GM18517 (cell line): ENCODE data around the gene SIX1.

Source experiments
- ATAC-seq: cut with Tn5 transposase; IDR thresholded peaks from one replicate; pipeline ENCODE4 v1.9.1; 2021; ENCODE audit warnings: mild to moderate bottlenecking, moderate library complexity; ENCODE audit not compliant: unreplicated experiment

SIX1 gene

DNA sequence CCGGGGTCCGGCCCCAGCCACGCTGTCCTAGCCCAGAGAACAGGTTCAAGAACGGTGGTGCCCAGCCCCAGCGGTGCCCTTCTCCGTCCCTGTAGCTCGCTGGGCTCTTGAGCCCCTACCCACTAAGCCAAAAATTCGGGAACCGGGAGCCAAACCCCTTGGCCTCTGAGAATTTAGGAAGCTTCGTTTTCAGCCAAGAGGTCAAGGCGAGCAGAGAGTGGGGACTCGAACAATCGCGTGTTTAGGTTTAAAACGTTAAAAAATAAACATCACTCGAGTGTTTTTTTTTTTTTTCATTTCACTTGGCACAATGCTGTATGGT lies 6.2 kb downstream of the SIX1 start:
- no peak for ATAC-seq

GRCh38 chr14:60642270-60643140 lies 6.8 kb downstream of the SIX1 start:
- ATAC-seq = no peak

DNA sequence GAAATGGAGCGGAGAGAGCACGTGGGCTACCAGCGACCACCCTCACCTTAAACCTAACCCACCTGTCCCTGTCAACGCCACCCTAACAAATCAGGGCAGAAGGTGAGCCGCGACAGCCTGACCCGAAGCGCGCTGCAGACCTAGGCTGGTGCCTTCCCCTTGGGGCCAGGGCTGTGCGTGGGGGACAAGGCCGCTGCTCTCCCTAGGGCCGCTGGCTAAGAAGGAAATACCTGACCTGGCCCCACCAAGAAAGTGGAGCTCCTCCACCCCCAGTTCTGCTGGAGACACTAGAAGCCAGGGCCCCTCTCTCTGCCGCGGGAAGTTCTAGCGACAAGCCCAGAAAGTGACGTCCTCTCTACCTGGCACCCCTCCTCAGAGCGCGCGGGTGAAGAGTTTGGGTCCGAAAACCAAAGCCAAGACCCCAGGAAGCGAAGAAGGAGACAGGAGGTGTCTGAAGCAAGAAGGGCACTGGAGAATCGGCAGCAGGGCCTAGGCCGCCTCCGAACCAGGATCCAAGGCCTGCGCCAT lies 7.5 kb downstream of the SIX1 start:
- ATAC-seq = no peak

- ATAC-seq = no peak
Observed at GRCh38 chr14:60640859-60641741, 8.2 kb downstream of the SIX1 start.

DNA sequence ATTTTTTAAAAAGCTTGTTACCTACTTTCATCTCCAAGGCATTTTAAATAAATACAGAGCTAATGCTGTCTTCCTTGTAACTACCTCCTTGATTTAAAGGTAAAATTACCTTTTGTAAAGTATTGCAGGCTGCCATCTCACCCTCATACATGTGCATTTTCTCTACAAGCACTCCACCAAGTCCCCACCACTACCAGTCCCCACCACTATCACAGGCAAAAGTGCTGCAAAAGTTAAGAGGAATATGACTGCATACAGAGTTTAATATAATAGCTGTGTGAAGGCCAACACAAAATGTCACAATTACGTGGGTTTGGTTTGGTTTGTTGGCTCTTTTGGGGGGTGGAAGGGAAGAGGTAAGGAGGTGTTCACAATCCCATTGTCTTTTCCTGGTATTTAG lies 9.6 kb downstream of the SIX1 start:
- no peak for ATAC-seq

DNA sequence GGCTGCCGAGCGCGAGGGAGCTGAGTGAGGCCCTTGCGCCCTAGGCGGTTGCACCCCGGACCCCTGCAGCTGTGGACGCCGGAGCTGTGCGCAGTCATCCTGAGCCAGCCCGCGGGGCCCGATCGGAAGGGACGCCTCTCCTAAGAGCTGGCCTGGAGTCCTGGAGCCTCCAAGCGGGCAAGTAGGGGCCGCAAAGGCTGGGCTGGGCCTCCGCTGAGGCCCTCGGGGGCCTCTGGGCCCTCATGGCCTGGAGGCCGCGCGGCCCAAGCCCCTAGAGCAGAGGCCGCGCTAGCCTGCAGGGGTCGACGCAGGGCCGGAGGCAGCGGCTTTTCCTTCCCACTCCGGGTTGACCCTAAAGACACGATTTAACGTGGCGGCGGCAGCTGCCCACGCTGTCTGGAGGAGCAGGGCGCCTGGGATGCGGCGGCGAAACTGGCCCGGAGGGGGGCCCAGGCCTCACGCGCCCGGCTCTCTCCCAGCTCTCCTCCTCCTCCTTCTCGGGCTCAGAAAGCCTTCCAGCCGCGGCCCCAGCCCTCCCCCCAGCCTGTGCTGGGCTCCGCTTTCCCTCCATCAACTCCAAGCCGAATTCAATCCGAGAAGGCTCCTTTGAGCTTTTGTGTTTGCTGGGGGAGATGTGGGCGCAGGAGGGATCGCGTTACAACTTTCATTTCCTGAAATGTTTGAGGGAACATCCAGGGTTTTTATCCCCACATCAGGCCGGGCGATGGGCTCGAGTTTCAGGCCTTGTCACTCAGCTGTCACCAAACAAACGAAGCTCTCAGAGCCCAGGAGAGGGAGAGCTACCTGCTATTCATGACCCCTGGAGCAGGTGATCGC lies 11.6 kb downstream of the SIX1 start:
- no peak for ATAC-seq

DNA sequence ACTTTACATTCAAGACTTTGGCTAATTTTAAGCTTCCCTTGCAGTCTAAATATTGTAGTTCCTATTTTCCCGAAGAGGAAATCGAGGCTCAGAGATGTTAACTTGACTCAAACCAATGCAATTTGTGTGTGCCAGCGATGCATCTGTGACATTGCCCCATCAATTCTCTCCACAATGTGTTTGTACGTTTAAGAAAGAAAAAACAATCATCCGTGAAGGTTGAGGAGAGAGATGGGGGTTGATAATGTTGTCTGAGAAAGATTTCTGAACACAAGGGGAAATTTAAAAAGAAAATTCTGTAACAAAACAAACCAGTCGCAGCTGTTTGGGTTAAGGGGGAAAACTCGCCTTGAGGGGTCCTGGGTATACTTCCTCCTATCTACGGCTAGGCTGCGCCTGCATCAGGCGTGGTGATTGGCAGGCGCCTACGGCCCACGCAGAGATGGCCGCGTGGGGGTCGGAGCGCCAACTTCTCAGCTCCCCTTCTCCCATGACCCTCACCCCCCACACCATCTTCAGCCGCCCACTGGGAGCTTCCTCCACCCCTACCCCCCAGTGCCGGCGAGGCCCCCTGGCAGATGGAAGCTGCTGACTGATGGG lies 12.3 kb downstream of the SIX1 start:
- ATAC-seq = no peak

GRCh38 chr14:60634153-60634552 lies 15.1 kb downstream of the SIX1 start:
- ATAC-seq = no peak

DNA sequence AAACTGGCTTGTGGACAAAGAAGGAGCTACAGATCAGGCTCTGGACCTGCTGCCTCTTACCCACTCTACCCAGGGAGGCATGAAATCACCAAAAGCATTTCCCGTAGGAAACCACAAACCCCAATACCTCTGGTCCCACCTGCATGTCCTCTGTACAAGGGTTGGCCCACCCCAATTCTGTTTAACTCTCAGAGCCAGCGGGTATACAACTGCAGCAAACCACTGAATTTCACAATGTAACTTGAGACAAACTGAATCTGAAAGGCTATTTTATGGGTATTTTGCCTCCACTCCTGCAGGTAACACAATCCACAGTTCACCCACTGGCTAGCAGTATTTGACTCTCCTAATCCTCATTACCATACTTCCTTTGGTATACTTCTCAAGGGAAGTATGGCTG lies 16.5 kb downstream of the SIX1 start:
- ATAC-seq = peak; percentile 61

GRCh38 chr14:60632257-60632656 lies 17.0 kb downstream of the SIX1 start:
- ATAC-seq = peak; percentile 73

GRCh38 chr14:60631842-60632241 lies 17.4 kb downstream of the SIX1 start:
- ATAC-seq = no peak

DNA sequence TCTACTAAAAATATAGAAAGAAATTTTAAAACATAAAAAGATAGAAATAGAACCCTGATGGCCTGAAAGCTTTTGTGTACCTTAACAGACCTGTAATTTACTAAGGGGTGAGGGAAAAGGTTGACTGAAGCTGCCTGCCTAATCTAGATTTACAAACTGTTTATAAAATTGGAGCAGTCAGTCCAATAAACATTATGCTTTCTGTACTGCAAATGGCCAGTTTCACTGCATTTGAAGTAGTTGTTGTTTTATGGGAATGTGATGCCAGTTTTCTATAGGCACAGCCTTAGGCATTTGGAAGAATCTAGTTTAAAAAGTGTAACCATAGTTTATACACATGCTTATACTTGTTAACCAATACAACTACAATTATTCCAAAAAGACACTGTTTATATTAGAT lies 19.1 kb downstream of the SIX1 start:
- no peak for ATAC-seq

DNA sequence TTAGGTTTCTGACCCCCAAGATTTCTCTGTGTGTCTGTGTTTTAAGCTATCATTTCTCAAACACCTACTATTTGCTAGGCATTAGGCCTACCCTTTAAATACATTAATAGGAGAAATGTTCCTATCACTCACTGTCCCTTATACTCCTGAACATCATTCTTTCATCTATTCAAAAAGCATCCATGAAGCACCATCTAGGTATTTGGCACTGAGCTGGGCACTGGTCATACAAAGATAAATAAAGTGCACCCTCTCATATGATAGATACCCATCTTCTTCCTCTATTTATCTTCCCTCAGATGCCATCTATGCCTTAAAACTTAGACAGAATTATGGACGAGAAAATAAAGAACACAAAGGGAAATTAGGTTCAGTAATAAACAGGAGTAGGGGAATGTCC lies 20.4 kb downstream of the SIX1 start:
- ATAC-seq = no peak

DNA sequence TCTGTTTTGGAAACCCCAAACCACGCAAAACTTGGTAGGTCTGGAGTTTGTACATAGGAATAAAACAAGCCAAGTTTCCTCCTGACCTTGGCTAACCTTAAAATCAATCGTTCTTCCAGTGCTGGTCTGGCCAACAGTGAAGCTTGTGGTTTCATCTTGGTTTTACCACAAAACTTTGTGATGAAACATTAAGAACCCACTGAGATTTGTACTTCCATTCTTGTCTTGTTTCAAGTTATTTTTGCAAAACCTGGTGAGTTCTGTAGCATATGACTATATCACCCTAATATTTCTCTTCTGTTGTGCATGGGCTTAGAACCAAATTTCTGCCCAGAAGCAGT lies 26.4 kb downstream of the SIX1 start:
- no peak for ATAC-seq

DNA sequence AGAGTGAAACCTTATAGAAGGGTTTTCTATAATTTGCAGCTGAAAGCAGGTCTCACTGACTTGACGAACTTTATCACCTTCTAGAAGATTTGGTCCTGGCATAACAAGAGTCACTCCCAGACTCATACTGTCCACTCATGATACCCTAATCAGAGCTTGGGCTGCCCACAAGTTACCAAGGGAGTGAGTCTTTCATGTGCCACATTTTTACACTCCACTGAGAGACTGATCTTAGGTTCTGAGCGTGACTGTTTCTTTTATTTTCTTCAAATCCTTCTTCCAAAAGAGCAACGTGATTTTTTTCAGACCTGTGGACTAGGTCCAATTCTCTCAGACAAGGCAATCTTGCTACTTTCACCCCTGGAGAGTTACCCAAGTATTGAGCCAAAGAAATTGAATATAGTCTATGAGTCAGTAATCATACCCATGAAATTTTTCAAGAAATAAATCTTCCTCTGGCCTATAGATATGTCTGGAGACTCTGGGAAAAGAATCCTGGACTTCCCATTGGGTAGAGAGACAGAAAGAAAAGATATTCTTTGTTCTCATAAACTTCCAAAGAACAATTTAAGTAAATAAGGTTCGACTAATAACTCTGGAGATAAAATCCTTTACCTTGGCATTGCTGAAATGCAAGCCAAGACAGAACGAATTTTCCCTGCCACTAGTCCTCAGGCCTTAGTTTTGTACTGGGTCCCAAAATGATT lies 26.9 kb downstream of the SIX1 start:
- ATAC-seq = no peak

- no peak for ATAC-seq
Observed at GRCh38 chr14:60621386-60621785, 27.9 kb downstream of the SIX1 start.

DNA sequence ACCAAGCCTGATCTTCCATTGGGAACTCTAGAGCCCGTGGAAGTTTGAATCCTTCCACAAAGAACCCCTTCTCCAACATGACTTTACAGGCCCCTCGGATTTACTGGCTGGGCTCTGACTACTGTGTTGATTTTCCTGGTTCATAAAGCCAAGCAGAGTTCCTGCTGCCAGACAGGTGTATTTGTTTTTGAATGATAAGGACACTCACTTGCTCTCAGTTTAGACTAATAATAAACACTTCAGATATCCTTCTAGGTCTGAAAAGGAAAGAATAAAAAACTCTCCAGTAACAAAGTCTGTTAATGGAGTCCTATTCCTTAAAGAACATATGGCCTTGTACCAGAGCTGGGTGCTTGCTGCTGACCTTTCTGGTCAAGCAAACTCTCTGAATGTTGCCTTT lies 31.0 kb downstream of the SIX1 start:
- no peak for ATAC-seq

DNA sequence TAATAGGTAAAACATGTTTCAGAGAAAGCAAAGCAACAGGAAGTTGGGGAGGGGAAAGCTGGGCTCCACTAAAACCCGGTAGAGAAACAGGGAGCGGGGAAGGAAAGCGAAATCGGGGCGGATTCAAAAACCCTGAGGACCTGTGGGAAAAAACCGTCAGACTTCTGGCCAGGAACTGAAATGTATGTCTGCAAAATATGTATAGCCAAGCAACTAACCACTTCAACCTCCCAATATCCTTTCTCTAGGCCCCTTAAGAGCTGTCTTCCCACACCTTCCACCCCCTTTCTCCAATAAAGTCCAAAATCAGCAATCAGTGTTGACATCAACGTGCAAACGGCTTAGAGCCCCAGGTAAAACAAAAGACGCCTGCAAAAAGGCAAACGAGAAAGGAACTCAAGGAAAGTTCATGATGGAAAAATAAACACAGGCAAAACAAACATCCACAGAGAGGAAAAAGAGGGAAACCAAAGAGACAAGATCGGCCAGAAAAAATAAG lies 32.8 kb downstream of the SIX1 start:
- no peak for ATAC-seq

GRCh38 chr14:60602291-60602690 lies 47.0 kb downstream of the SIX1 start:
- no peak for ATAC-seq

GRCh38 chr14:60599727-60600126 lies 49.5 kb downstream of the SIX1 start:
- no peak for ATAC-seq
